ENCODE data around the gene FMN2. TPM values are rescaled to one million over a fixed set of nuclear protein-coding genes. Genes with fewer than 3 reads are reported as not detected.

FMN2 gene
- total RNA-seq, 1 experiment from 2014 or later = 0.59 TPM

- H3K79me1 ChIP-seq (ENCODE audit: insufficient read depth, low read depth, low read length, poor library complexity, severe bottlenecking) = no peaks in the 10 kb centered on the region
- H3K4ac ChIP-seq (ENCODE audit: low read depth, low read length) = no peak overlapping the region
- no peaks in the 10 kb centered on the region for H3K23me2 ChIP-seq (ENCODE audit: insufficient read length, low read depth, low read length, poor library complexity, severe bottlenecking)
- H4K5ac ChIP-seq (ENCODE audit: insufficient read length, low read depth, low read length) = no peak overlapping the region
- no peaks in the 10 kb centered on the region for H4K20me1 ChIP-seq (ENCODE audit: control insufficient read depth, insufficient read depth, insufficient read length)
- no peak overlapping the region for H3K9ac ChIP-seq (ENCODE audit: extremely low read depth, insufficient read length, low read length)
- H3K79me2 ChIP-seq (ENCODE audit: insufficient read depth, low read length) = no peaks in the 10 kb centered on the region
- no peaks in the 10 kb centered on the region for H3K4me1 ChIP-seq (ENCODE audit: insufficient read depth, low read length)
- H3T11ph ChIP-seq (ENCODE audit: low read length) = no peak overlapping the region
- Mint-ChIP-seq H3K9me3 (peaks cover 4 to 9% of the 10 kb centered on the region in 2 experiments; a peak in 3 of 5 replicates), H3K4me1 (no peaks in the 10 kb centered on the region), H3K27me3 (ENCODE audit: low read depth) (no peaks in the 10 kb centered on the region), H3K36me3 (ENCODE audit: insufficient read depth in 1 of 3, low read depth in 3 of 3) (peaks cover 0 to 2% (median 0%) of the 10 kb centered on the region in 3 experiments; a peak in 4 of 7 replicates), H3K4me3 (no peak overlapping the region), H3K27ac (no peak overlapping the region)
- no peak overlapping the region for H4K8ac ChIP-seq (replicated peaks; ENCODE audit: insufficient read length, low read depth, low read length)
- H3K27ac ChIP-seq (ENCODE audit: insufficient read length, low read depth, low read length) = no peak overlapping the region
- H2BK120ac ChIP-seq (ENCODE audit: low read depth, low read length, poor library complexity, severe bottlenecking) = no peak overlapping the region
- H3K14ac ChIP-seq (ENCODE audit: insufficient read depth, low read length) = no peak overlapping the region
- H3K18ac ChIP-seq (ENCODE audit: insufficient read length, low read depth, low read length) = no peak overlapping the region
- H2AK5ac ChIP-seq (ENCODE audit: insufficient read length, low read length) = no peak overlapping the region
- DNase-seq = no peak
- no peaks in the 10 kb centered on the region for H3K27me3 ChIP-seq (ENCODE audit: insufficient read depth, low read length)
- H2BK15ac ChIP-seq (ENCODE audit: low read depth, low read length) = no peak overlapping the region
- no CpG with 5 or more reads among the region's 2 CpGs for WGBS (ENCODE audit: extremely low coverage, insufficient read length, low lambda C conversion rate)
- no peaks in the 10 kb centered on the region for H3K9me3 ChIP-seq (ENCODE audit: control insufficient read depth, low read depth, low read length)
- H4K91ac ChIP-seq (ENCODE audit: insufficient read length, low read depth, low read length) = no peak overlapping the region
- no peak overlapping the region for H2BK20ac ChIP-seq (ENCODE audit: low read depth, low read length, poor library complexity, severe bottlenecking)
- H3K23ac ChIP-seq (ENCODE audit: insufficient read length, low read depth, low read length) = no peak overlapping the region
- H3K56ac ChIP-seq (ENCODE audit: insufficient read length, low read depth, low read length) = no peak overlapping the region
- no peak overlapping the region for H3K4me2 ChIP-seq (ENCODE audit: insufficient read depth, insufficient read length, low read length)
- TF ChIP-seq, protein P1, sequence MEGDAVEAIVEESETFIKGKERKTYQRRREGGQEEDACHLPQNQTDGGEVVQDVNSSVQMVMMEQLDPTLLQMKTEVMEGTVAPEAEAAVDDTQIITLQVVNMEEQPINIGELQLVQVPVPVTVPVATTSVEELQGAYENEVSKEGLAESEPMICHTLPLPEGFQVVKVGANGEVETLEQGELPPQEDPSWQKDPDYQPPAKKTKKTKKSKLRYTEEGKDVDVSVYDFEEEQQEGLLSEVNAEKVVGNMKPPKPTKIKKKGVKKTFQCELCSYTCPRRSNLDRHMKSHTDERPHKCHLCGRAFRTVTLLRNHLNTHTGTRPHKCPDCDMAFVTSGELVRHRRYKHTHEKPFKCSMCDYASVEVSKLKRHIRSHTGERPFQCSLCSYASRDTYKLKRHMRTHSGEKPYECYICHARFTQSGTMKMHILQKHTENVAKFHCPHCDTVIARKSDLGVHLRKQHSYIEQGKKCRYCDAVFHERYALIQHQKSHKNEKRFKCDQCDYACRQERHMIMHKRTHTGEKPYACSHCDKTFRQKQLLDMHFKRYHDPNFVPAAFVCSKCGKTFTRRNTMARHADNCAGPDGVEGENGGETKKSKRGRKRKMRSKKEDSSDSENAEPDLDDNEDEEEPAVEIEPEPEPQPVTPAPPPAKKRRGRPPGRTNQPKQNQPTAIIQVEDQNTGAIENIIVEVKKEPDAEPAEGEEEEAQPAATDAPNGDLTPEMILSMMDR (conservative IDR thresholded peaks at IDR 0.05) = no peak
- no peak overlapping the region for H2BK5ac ChIP-seq (ENCODE audit: insufficient read length, low read length)
- H2BK12ac ChIP-seq (ENCODE audit: insufficient read length, low read depth, low read length) = no peak overlapping the region
- H2AFZ ChIP-seq (ENCODE audit: low read length) = no peak overlapping the region
These were observed 139.1 kb downstream of the FMN2 start for GRCh38 chr1:240230816-240231215.
